WTC11 (cell line): ENCODE results near the gene ZSCAN10. TPM values are rescaled to one million over a fixed set of nuclear protein-coding genes. Genes with fewer than 3 reads are reported as not detected.
A peak's percentile ranks its signal among the peaks of the same experiment; 100 is the strongest.

Experiments
- ATAC-seq: fragments of 200-7000 bp; cut with Tn5 transposase; 2 replicates; pipeline ENCODE4 v1.10.0; 2021; ENCODE audit warnings: mild to moderate bottlenecking, moderate library complexity
- CTCF ChIA-PET: fragments of 300-600 bp; sonication (Branson Sonifier 250); formaldehyde crosslinking; loops from one replicate; lab custom pipeline; 2021; ENCODE audit warnings: antibody characterized with exemption; lab: Charles Lee
- POLR2A ChIA-PET: fragments of 350-600 bp; sonication (Branson Sonifier 250); formaldehyde crosslinking; loops from one replicate; lab custom pipeline; 2021; ENCODE audit warnings: antibody characterized with exemption; lab: Charles Lee
- DNase-seq: peaks from one replicate; pipeline ENCODE4 v3.0.0; 2021; ENCODE audit warnings: low spot score
- H3K27ac Mint-ChIP-seq: 2 replicates; pipeline ENCODE4 v1.8.0; 2021; ENCODE audit warnings: mixed read lengths
- H3K27me3 Mint-ChIP-seq: 2 replicates; pipeline ENCODE4 v1.8.0; 2021; ENCODE audit warnings: low read depth, mild to moderate bottlenecking, moderate library complexity, mixed read lengths
- H3K36me3 Mint-ChIP-seq: 2 replicates; pipeline ENCODE4 v1.8.0; 2021; ENCODE audit warnings: mixed read lengths
- H3K4me1 Mint-ChIP-seq: 2 replicates; pipeline ENCODE4 v1.8.0; 2022; ENCODE audit warnings: mixed read lengths
- H3K4me3 Mint-ChIP-seq: 2 replicates; pipeline ENCODE4 v1.8.0; 2021; ENCODE audit warnings: mild to moderate bottlenecking, moderate library complexity, mixed read lengths
- H3K9me3 Mint-ChIP-seq: 2 replicates; pipeline ENCODE4 v1.8.0; 2021; ENCODE audit warnings: mixed read lengths
- CREM ChIP-seq: sonication (generic); formaldehyde crosslinking; IDR thresholded peaks from 2 replicates; pipeline ENCODE4 v1.8.1; 2022; ENCODE audit warnings: mild to moderate bottlenecking, missing genetic modification reagents, moderate library complexity
- ETV6 ChIP-seq: sonication (generic); formaldehyde crosslinking; IDR thresholded peaks from 2 replicates; pipeline ENCODE4 v1.8.1; 2022; ENCODE audit warnings: mild to moderate bottlenecking, missing genetic modification reagents
- FOXJ3 ChIP-seq: sonication (generic); formaldehyde crosslinking; IDR thresholded peaks from 2 replicates; pipeline ENCODE4 v1.9.0; 2021; ENCODE audit warnings: missing genetic modification reagents, mild to moderate bottlenecking, borderline replicate concordance
- NFATC4 ChIP-seq: fragments of 250-450 bp; sonication (Bioruptor Pico); IDR thresholded peaks from 2 replicates; pipeline ENCODE4 v1.9.0; 2021; ENCODE audit warnings: mild to moderate bottlenecking
- NR3C1 ChIP-seq: sonication (generic); formaldehyde crosslinking; conservative IDR thresholded peaks from 2 replicates; pipeline ENCODE4 v1.8.1; 2023; ENCODE audit warnings: low read depth, mild to moderate bottlenecking, missing genetic modification reagents
- SMAD3 ChIP-seq: sonication (generic); formaldehyde crosslinking; IDR thresholded peaks from 2 replicates; pipeline ENCODE4 v1.8.0; 2022; ENCODE audit warnings: missing genetic modification reagents, mild to moderate bottlenecking, borderline replicate concordance
- ZNF138 ChIP-seq: sonication (generic); formaldehyde crosslinking; conservative IDR thresholded peaks from 2 replicates; pipeline ENCODE4 v1.8.1; 2022; ENCODE audit warnings: mild to moderate bottlenecking, moderate library complexity, missing genetic modification reagents
- ZNF396 ChIP-seq: fragments of 250-450 bp; sonication (Bioruptor Pico); IDR thresholded peaks from 2 replicates; pipeline ENCODE4 v1.8.0; 2021; ENCODE audit warnings: mild to moderate bottlenecking, moderate library complexity, borderline replicate concordance
- ZNF671 ChIP-seq: fragments of 250-450 bp; sonication (Bioruptor Pico); IDR thresholded peaks from 2 replicates; pipeline ENCODE4 v1.8.0; 2021; ENCODE audit warnings: mild to moderate bottlenecking
- total RNA-seq: library from RNA; stranded (reverse); gene quantifications from 3 replicates; pipeline ENCODE4 v1.2.3, GENCODE V29; 2021
- TF ChIP-seq, protein P1 (sequence below): fragments of 250-450 bp; sonication (Bioruptor Pico); IDR thresholded peaks from 2 replicates; pipeline ENCODE4 v1.9.0; 2021; ENCODE audit warnings: mild to moderate bottlenecking, borderline replicate concordance
- TF ChIP-seq, protein P2 (sequence below): sonication (generic); formaldehyde crosslinking; IDR thresholded peaks from 2 replicates; pipeline ENCODE4 v1.8.0; 2022; ENCODE audit warnings: mild to moderate bottlenecking, missing genetic modification reagents
- TF ChIP-seq, protein P3 (sequence below): sonication (generic); formaldehyde crosslinking; IDR thresholded peaks from 2 replicates; pipeline ENCODE4 v1.8.1; 2022; ENCODE audit warnings: mild to moderate bottlenecking, missing genetic modification reagents, moderate library complexity, borderline replicate concordance
- TF ChIP-seq, protein P4 (sequence below): sonication (generic); formaldehyde crosslinking; IDR thresholded peaks from 2 replicates; pipeline ENCODE4 v1.8.1; 2022; ENCODE audit warnings: low read depth, missing genetic modification reagents, borderline replicate concordance
- TF ChIP-seq, protein P5 (sequence below): sonication (generic); formaldehyde crosslinking; IDR thresholded peaks from 2 replicates; pipeline ENCODE4 v1.8.0; 2023; ENCODE audit warnings: missing genetic modification reagents, mild to moderate bottlenecking, borderline replicate concordance
- TF ChIP-seq, protein P6 (sequence below): sonication (generic); formaldehyde crosslinking; IDR thresholded peaks from 2 replicates; pipeline ENCODE4 v1.8.0; 2023; ENCODE audit warnings: missing genetic modification reagents
- TF ChIP-seq, protein P7 (sequence below): sonication (generic); formaldehyde crosslinking; IDR thresholded peaks from 2 replicates; pipeline ENCODE4 v1.8.1; 2023; ENCODE audit warnings: mild to moderate bottlenecking, missing genetic modification reagents
- TF ChIP-seq, protein P8 (sequence below): sonication (generic); formaldehyde crosslinking; IDR thresholded peaks from 2 replicates; pipeline ENCODE4 v1.8.0; 2022; ENCODE audit warnings: mild to moderate bottlenecking, missing genetic modification reagents

The ZSCAN10 gene
- total RNA-seq, 1 experiment from 2014 or later = 263 TPM

DNA sequence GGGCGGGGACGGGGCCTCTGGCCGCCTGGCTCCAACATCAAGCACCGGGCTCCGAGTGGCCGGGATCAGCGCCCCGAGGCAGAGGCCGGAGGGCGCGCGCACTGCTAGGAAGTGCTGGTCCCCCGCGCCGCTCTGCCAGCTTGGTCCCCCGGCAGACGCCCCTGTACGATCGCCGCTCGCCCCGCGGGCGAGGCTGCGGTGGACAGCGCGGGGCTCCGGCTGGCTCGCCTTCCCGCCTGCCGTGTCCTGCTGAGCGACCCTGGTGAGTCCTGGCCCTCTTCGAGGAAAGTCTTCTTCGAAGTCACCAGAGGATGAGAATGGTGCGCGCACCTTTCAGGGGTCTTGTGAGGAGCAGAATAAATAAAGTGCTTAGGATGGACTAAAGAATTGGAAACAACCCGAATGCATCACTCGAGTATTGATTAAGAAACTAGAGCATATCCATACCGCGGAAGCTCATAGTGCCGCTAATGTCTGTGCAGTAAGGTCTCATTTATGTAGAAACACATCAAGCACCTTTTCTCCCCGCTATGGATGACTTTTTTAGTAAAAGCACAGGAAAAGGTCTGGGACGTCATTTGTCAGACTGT lies 36.1 kb upstream of the ZSCAN10 start:
- POLR2A ChIA-PET = interaction anchor here (0.7 to 2.1 kb wide), 10 partner anchors 9 to 88 kb away, joined by 3 to 14 read pairs (median 4); no protein-coding TSS in a partner anchor
- DNase-seq = no peak
- TF ChIP-seq FOXJ3 (CRISPR knock-in tag) = no peak
- no peak for TF ChIP-seq ZNF138 (CRISPR knock-in tag)
- TF ChIP-seq, protein P1, sequence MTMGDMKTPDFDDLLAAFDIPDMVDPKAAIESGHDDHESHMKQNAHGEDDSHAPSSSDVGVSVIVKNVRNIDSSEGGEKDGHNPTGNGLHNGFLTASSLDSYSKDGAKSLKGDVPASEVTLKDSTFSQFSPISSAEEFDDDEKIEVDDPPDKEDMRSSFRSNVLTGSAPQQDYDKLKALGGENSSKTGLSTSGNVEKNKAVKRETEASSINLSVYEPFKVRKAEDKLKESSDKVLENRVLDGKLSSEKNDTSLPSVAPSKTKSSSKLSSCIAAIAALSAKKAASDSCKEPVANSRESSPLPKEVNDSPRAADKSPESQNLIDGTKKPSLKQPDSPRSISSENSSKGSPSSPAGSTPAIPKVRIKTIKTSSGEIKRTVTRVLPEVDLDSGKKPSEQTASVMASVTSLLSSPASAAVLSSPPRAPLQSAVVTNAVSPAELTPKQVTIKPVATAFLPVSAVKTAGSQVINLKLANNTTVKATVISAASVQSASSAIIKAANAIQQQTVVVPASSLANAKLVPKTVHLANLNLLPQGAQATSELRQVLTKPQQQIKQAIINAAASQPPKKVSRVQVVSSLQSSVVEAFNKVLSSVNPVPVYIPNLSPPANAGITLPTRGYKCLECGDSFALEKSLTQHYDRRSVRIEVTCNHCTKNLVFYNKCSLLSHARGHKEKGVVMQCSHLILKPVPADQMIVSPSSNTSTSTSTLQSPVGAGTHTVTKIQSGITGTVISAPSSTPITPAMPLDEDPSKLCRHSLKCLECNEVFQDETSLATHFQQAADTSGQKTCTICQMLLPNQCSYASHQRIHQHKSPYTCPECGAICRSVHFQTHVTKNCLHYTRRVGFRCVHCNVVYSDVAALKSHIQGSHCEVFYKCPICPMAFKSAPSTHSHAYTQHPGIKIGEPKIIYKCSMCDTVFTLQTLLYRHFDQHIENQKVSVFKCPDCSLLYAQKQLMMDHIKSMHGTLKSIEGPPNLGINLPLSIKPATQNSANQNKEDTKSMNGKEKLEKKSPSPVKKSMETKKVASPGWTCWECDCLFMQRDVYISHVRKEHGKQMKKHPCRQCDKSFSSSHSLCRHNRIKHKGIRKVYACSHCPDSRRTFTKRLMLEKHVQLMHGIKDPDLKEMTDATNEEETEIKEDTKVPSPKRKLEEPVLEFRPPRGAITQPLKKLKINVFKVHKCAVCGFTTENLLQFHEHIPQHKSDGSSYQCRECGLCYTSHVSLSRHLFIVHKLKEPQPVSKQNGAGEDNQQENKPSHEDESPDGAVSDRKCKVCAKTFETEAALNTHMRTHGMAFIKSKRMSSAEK = no peak
- TF ChIP-seq, protein P2, sequence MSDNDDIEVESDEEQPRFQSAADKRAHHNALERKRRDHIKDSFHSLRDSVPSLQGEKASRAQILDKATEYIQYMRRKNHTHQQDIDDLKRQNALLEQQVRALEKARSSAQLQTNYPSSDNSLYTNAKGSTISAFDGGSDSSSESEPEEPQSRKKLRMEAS (CRISPR knock-in tag) = no peak; the same call in 1 of the 2 replicates
- no peak for TF ChIP-seq ZNF396
- TF ChIP-seq, protein P3, sequence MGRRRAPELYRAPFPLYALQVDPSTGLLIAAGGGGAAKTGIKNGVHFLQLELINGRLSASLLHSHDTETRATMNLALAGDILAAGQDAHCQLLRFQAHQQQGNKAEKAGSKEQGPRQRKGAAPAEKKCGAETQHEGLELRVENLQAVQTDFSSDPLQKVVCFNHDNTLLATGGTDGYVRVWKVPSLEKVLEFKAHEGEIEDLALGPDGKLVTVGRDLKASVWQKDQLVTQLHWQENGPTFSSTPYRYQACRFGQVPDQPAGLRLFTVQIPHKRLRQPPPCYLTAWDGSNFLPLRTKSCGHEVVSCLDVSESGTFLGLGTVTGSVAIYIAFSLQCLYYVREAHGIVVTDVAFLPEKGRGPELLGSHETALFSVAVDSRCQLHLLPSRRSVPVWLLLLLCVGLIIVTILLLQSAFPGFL = no peak
- TF ChIP-seq NR3C1 (CRISPR knock-in tag) = no peak
- TF ChIP-seq ETV6 (CRISPR knock-in tag) = 0 out of 2 replicates have a peak, but pooled peaks have one; percentile 29
- no peak for TF ChIP-seq CREM (CRISPR knock-in tag)
- TF ChIP-seq, protein P4, sequence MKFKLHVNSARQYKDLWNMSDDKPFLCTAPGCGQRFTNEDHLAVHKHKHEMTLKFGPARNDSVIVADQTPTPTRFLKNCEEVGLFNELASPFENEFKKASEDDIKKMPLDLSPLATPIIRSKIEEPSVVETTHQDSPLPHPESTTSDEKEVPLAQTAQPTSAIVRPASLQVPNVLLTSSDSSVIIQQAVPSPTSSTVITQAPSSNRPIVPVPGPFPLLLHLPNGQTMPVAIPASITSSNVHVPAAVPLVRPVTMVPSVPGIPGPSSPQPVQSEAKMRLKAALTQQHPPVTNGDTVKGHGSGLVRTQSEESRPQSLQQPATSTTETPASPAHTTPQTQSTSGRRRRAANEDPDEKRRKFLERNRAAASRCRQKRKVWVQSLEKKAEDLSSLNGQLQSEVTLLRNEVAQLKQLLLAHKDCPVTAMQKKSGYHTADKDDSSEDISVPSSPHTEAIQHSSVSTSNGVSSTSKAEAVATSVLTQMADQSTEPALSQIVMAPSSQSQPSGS (CRISPR knock-in tag) = no peak
- TF ChIP-seq ZNF671 (CRISPR knock-in tag) = no peak
- TF ChIP-seq SMAD3 (CRISPR knock-in tag) = no peak
- TF ChIP-seq, protein P5, sequence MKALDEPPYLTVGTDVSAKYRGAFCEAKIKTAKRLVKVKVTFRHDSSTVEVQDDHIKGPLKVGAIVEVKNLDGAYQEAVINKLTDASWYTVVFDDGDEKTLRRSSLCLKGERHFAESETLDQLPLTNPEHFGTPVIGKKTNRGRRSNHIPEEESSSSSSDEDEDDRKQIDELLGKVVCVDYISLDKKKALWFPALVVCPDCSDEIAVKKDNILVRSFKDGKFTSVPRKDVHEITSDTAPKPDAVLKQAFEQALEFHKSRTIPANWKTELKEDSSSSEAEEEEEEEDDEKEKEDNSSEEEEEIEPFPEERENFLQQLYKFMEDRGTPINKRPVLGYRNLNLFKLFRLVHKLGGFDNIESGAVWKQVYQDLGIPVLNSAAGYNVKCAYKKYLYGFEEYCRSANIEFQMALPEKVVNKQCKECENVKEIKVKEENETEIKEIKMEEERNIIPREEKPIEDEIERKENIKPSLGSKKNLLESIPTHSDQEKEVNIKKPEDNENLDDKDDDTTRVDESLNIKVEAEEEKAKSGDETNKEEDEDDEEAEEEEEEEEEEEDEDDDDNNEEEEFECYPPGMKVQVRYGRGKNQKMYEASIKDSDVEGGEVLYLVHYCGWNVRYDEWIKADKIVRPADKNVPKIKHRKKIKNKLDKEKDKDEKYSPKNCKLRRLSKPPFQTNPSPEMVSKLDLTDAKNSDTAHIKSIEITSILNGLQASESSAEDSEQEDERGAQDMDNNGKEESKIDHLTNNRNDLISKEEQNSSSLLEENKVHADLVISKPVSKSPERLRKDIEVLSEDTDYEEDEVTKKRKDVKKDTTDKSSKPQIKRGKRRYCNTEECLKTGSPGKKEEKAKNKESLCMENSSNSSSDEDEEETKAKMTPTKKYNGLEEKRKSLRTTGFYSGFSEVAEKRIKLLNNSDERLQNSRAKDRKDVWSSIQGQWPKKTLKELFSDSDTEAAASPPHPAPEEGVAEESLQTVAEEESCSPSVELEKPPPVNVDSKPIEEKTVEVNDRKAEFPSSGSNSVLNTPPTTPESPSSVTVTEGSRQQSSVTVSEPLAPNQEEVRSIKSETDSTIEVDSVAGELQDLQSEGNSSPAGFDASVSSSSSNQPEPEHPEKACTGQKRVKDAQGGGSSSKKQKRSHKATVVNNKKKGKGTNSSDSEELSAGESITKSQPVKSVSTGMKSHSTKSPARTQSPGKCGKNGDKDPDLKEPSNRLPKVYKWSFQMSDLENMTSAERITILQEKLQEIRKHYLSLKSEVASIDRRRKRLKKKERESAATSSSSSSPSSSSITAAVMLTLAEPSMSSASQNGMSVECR (CRISPR knock-in tag) = no peak
- TF ChIP-seq, protein P6, sequence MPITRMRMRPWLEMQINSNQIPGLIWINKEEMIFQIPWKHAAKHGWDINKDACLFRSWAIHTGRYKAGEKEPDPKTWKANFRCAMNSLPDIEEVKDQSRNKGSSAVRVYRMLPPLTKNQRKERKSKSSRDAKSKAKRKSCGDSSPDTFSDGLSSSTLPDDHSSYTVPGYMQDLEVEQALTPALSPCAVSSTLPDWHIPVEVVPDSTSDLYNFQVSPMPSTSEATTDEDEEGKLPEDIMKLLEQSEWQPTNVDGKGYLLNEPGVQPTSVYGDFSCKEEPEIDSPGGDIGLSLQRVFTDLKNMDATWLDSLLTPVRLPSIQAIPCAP (CRISPR knock-in tag) = 0 out of 2 replicates have a peak, but pooled peaks have one; percentile 60
- TF ChIP-seq, protein P7, sequence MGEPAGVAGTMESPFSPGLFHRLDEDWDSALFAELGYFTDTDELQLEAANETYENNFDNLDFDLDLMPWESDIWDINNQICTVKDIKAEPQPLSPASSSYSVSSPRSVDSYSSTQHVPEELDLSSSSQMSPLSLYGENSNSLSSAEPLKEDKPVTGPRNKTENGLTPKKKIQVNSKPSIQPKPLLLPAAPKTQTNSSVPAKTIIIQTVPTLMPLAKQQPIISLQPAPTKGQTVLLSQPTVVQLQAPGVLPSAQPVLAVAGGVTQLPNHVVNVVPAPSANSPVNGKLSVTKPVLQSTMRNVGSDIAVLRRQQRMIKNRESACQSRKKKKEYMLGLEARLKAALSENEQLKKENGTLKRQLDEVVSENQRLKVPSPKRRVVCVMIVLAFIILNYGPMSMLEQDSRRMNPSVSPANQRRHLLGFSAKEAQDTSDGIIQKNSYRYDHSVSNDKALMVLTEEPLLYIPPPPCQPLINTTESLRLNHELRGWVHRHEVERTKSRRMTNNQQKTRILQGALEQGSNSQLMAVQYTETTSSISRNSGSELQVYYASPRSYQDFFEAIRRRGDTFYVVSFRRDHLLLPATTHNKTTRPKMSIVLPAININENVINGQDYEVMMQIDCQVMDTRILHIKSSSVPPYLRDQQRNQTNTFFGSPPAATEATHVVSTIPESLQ (CRISPR knock-in tag) = no peak
- TF ChIP-seq, protein P8, sequence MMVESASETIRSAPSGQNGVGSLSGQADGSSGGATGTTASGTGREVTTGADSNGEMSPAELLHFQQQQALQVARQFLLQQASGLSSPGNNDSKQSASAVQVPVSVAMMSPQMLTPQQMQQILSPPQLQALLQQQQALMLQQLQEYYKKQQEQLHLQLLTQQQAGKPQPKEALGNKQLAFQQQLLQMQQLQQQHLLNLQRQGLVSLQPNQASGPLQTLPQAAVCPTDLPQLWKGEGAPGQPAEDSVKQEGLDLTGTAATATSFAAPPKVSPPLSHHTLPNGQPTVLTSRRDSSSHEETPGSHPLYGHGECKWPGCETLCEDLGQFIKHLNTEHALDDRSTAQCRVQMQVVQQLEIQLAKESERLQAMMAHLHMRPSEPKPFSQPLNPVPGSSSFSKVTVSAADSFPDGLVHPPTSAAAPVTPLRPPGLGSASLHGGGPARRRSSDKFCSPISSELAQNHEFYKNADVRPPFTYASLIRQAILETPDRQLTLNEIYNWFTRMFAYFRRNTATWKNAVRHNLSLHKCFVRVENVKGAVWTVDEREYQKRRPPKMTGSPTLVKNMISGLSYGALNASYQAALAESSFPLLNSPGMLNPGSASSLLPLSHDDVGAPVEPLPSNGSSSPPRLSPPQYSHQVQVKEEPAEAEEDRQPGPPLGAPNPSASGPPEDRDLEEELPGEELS (CRISPR knock-in tag) = peak; percentile 67; the same call in 1 of the 2 replicates
- no peak for TF ChIP-seq NFATC4 (CRISPR knock-in tag)

More for the DNA sequence above, 36.1 kb upstream of the ZSCAN10 start:
- ATAC-seq = no peak; the same call in 1 of the 2 replicates
- peak overlapping the region; percentile 90 for H3K27ac Mint-ChIP-seq
- H3K27me3 Mint-ChIP-seq = no peaks in the 10 kb centered on the region
- peak overlapping the region; percentile 98 for H3K4me3 Mint-ChIP-seq
- peaks cover 7% of the 10 kb centered on the region; the same call in 1 of the 2 replicates for H3K36me3 Mint-ChIP-seq
- peaks cover 16% of the 10 kb centered on the region for H3K4me1 Mint-ChIP-seq
- CTCF ChIA-PET = interaction anchor here (0.6 to 3.0 kb wide), 27 partner anchors 9 to 418 kb away, joined by 3 to 47 read pairs (median 4); partner anchors contain the start of gene ZSCAN10
- no peaks in the 10 kb centered on the region for H3K9me3 Mint-ChIP-seq
